Measurements from ENCODE around the gene PTGES2. TPM values are rescaled to one million over a fixed set of nuclear protein-coding genes. Genes with fewer than 3 reads are reported as not detected.
"Not testable (repeated sequence)": the region's sequence is repeated elsewhere in the genome, so short reads cannot be mapped to it uniquely, and the experiment has no call there.

Gene PTGES2
- total RNA-seq, 6 donors from 2014 or later: 45.9 to 116 (median 61.1) TPM

DNA sequence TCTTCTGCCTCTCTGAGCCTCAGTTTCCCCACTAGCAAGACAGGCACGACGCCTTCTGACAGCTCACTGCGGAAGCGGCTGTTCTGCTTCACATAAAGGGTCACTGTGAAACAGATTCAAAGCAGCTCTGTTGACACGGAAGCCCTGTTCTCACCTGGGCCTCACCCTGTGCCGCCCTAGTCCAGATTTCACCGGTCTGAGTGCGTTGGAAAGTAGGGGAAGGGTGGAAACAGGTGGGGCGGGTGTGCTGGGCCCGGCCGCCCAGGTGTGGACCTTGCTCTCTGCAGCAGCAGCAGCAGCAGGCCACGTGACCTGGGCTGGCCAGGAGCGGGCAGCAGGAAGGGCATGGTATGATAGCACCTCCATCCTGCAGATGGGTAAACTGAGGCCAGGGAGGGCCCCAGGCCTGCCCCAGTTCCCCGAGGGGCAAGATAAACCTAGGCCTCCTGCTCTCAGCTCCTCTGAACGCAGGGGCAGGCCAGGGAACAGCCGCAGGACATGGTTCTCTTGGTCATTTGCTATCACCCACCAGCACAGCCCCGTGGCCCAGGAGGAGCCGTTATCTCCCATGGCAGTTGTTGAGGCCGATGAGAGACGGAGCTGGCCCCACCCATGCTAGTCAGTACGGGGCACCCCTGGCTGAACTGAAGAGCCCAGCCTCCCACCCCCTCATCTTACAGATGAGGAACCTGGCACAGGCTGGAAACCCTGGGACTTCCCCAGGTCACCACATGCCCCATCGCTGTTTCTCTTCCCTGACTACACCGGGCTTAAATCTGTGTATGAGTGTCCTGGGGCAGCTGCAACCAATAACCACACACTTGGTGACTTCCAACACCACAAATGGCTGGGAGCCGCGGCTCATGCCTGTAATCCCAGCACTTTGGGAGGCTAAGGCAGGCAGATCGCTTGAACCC is 12.1 kb downstream of the PTGES2 start:
- peak; percentile 38 to 53 for TF ChIP-seq POLR2AphosphoS5 (IDR thresholded peaks at IDR 0.05)
- no peak for TF ChIP-seq CTCF (IDR thresholded peaks at IDR 0.05)
- TF ChIP-seq POLR2A (IDR thresholded peaks at IDR 0.05): no peak
- Histone ChIP-seq H3K4me1 (peaks cover 3 to 9% (median 7%) of the 10 kb centered on the region in 4 donors), H3K4me3 (no peak overlapping the region), H3K9me3 (no peaks in the 10 kb centered on the region), H3K27me3 (no peaks in the 10 kb centered on the region), H3K27ac (no peak overlapping the region), H3K36me3 (peaks cover 0 to 7% (median 3%) of the 10 kb centered on the region in 4 donors)
- ATAC-seq (ENCODE audit: low FRiP score in 2 of 2): peak in 1 of 2 donors; percentile 6
- DNase-seq: peak in 1 of 2 donors; percentile 66
- WGBS, 2 donors: 75 to 84% methylated on average over 14 to 19 of the region's 26 CpGs

DNA sequence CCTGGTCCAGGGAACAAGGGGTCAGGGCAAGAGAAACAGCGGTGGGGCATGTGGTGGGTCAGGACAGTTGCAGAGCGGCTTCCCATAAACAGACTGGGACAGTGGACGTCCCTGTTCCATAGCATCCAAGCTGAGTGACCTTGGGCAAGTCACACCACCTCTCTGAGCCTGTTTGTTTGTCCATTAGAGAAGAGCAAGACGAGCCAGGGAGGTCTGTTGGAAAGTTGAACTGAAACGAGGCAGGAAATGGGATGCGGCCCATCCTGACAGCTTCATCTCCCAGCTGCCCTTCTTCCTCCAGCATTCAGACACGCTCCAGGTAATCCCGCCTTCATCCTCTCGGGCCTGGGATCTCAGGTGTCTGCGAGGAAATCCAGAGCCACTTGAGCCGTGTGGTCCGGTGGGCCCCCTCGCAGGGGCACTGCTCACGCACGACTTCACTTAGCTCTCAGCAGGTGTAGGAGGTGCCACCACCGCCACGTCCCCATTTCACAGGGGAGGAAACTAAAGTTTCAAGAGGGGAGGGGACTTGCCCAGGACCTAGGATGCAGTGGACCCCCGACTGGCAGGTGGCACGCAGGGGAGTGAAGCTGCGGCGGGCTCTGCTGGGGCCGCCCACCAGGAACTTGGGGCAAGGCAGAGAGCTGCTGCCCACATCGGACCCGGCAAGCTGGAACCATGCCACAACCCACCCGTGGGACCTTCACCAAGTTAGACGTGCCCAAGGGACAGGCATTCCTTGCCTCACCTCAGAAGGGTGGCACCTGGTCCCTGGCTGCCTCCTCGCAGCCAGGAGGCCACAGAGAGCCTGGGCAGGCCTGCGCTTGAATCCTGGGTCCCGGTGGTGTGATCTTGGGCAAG is 13.0 kb downstream of the PTGES2 start:
- ATAC-seq (ENCODE audit: low FRiP score in 2 of 2) (no peak), DNase-seq (peak in 1 of 2 donors; percentile 62)
- Histone ChIP-seq H3K27ac (no peak overlapping the region), H3K4me1 (peaks cover 3 to 9% (median 7%) of the 10 kb centered on the region in 4 donors), H3K4me3 (no peak overlapping the region), H3K27me3 (no peaks in the 10 kb centered on the region), H3K9me3 (no peaks in the 10 kb centered on the region), H3K36me3 (peaks cover 0 to 7% (median 2%) of the 10 kb centered on the region in 4 donors)
- WGBS, 2 donors: 83 to 86% methylated on average over 15 to 29 of the region's 29 CpGs
- TF ChIP-seq CTCF (IDR thresholded peaks at IDR 0.05) (no peak), EP300 (IDR thresholded peaks at IDR 0.05) (no peak)

DNA sequence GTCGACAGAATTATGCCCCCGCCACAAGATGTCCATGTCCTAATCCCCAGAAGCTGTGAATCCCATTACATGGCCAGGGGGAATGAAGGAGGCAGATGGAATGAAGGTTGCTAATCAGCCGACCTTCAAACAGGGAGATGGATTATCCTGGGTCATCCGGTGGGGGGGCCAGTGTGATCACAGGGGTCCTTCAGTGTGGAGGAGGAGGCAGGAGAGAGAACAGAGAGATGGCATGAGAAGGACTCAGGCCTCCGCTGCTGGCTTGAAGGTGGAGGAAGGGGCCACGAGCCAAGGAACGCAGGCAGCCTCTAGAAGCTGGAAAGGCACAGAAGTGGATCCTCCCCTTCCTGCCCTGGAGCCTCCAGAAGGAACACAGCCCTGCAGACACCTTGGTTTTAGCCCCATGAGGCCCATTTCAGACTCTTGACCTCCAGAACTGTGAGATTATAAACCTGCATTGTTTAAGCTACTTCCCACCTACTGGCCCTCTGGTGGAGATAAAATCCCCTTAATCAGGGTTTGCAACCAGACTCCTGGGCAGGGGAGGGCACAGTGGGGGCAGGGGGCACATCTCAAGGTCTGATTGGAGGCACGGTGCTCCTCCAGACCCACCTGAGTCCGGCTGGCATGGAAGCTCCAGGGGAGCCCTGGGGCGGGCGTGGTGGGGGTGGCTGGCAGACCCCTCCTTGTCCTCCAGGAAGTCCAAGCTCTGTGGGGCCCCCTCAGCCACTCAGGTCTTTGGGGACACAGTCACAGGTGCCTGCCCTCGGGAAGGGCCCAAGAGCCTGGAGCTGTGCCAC is 13.8 kb downstream of the PTGES2 start:
- H3K9me3 ChIP-seq: no peaks in the 10 kb centered on the region
- no peaks in the 10 kb centered on the region for H3K27me3 ChIP-seq
- ATAC-seq (ENCODE audit: low FRiP score in 2 of 2) (peak in 1 of 2 donors; percentile 3), DNase-seq (peak in 1 of 2 donors; percentile 75)
- TF ChIP-seq CTCF (IDR thresholded peaks at IDR 0.05) (no peak), POLR2AphosphoS5 (IDR thresholded peaks at IDR 0.05) (no peak), POLR2A (IDR thresholded peaks at IDR 0.05) (no peak), EP300 (IDR thresholded peaks at IDR 0.05) (no peak)
- peaks cover 2 to 12% (median 10%) of the 10 kb centered on the region in 4 donors for H3K36me3 ChIP-seq
- H3K4me1 ChIP-seq: peaks cover 3 to 9% (median 7%) of the 10 kb centered on the region in 4 donors
- no peak overlapping the region for H3K4me3 ChIP-seq
- H3K27ac ChIP-seq: no peak overlapping the region
- 90 to 96% methylated on average over 8 to 11 of the region's 12 CpGs for WGBS, 2 donors

- DNase-seq; H3K9me3 ChIP-seq; H3K4me3 ChIP-seq; H3K27me3 ChIP-seq; ATAC-seq (ENCODE audit: low FRiP score in 2 of 2); H3K4me1 ChIP-seq; H3K27ac ChIP-seq: not testable (repeated sequence)
- peaks cover 20 to 32% (median 30%) of the 10 kb centered on the region in 4 donors for H3K36me3 ChIP-seq
- 88 to 94% methylated on average over 10 to 12 of the region's 12 CpGs for WGBS, 2 donors
These were observed 15.8 kb downstream of the PTGES2 start for GRCh38 chr9:128111726-128112125.

Data from upper lobe of left lung (tissue), 6 donors.